Natural killer cell (primary cell): ENCODE measurements around the gene KMT5B. TPM values are rescaled to one million over a fixed set of nuclear protein-coding genes. Genes with fewer than 3 reads are reported as not detected.

ENCODE experiments used
- ATAC-seq, 3 donors: fragments of 150-1000 bp in 2 of 3; fragments of 200-7000 bp in 1 of 3; cut with Tn5 transposase; 1 replicate in 1 of 3; 2 replicates in 2 of 3; pipeline ENCODE4 v1.10.0; 2021; ENCODE audit warnings: mild to moderate bottlenecking in 2 of 3, moderate library complexity in 2 of 3
- DNase-seq, 2 donors: peaks; one replicate each; pipeline versions ENCODE4 v3.0.0 to v3.0.0-alpha.2; 2013 to 2021; ENCODE audit warnings: mixed read lengths in 1 of 2
- H3K27ac ChIP-seq: one replicate; pipeline ENCODE4 v1.5.1; 2013; ENCODE audit warnings: mild to moderate bottlenecking, low read length
- H3K27me3 ChIP-seq: one replicate; pipeline ENCODE4 v1.6.1; 2013; ENCODE audit warnings: low read length; ENCODE audit not compliant: control insufficient read depth, insufficient read depth
- H3K36me3 ChIP-seq: one replicate; pipeline ENCODE4 v1.6.1; 2013; ENCODE audit warnings: low read length; ENCODE audit not compliant: control insufficient read depth, insufficient read depth
- H3K4me1 ChIP-seq: one replicate; pipeline ENCODE4 v1.6.1; 2013; ENCODE audit warnings: low read length; ENCODE audit not compliant: control insufficient read depth, insufficient read depth
- H3K4me3 ChIP-seq: one replicate; pipeline ENCODE4 v1.5.1; 2013; ENCODE audit warnings: low read length
- H3K9me3 ChIP-seq: one replicate; pipeline ENCODE4 v1.6.1; 2013; ENCODE audit warnings: low read length; ENCODE audit not compliant: control insufficient read depth, insufficient read depth
- H3K27ac Mint-ChIP-seq, 2 donors: one replicate each; pipeline ENCODE4 v1.8.0; 2022; ENCODE audit warnings: mild to moderate bottlenecking in 2 of 2, mixed read lengths in 2 of 2, moderate library complexity in 1 of 2
- H3K27me3 Mint-ChIP-seq, 2 donors: one replicate each; pipeline ENCODE4 v1.8.0; 2022; ENCODE audit warnings: low read depth in 2 of 2, mixed read lengths in 2 of 2
- H3K36me3 Mint-ChIP-seq: one replicate; pipeline ENCODE4 v1.8.0; 2022; ENCODE audit warnings: mixed read lengths
- H3K4me1 Mint-ChIP-seq, 2 donors: one replicate each; pipeline ENCODE4 v1.8.0; 2022; ENCODE audit warnings: mixed read lengths in 2 of 2
- H3K4me3 Mint-ChIP-seq: one replicate; pipeline ENCODE4 v1.8.0; 2022; ENCODE audit warnings: mild to moderate bottlenecking, moderate library complexity, mixed read lengths
- H3K9me3 Mint-ChIP-seq, 2 donors: one replicate each; pipeline ENCODE4 v1.8.0; 2022; ENCODE audit warnings: mixed read lengths in 2 of 2
- CTCF ChIP-seq: fragments of 200-600 bp; IDR thresholded peaks from one replicate; pipeline ENCODE4 v1.8.0; 2022; ENCODE audit warnings: antibody characterized with exemption
- WGBS: methylation state at CpG from one replicate; pipeline ENCODE4 v1.1.7; 2013; ENCODE audit warnings: missing lambda C conversion rate; ENCODE audit not compliant: insufficient coverage; 5-methylcytosine and 5-hydroxymethylcytosine counted together
- intact Hi-C: fragments of 100-400 bp; cut with micrococcal nuclease; formaldehyde crosslinking; loops from one replicate; pipeline ENCODE4 v1.14.2; 2022
- total RNA-seq, 4 donors: library from RNA; stranded (reverse); fragments of 120-200 nt in 1 of 4; gene quantifications; one replicate each; pipeline versions ENCODE4 v1.2.3 to v1.2.4, GENCODE V29; 2013 to 2022

The KMT5B gene
- total RNA-seq, 3 donors from 2014 or later (not counting 1 experiment from before 2014, with no cell fraction given) = 45.0 to 60.1 (median 55.6) TPM

- peaks cover 56 to 72% of the 10 kb centered on the region in 2 donors for H3K4me1 Mint-ChIP-seq
- H3K9me3 ChIP-seq = no peaks in the 10 kb centered on the region
- H3K4me3 ChIP-seq = no peak overlapping the region
- no peak overlapping the region for H3K27ac ChIP-seq
- WGBS = 100% methylated on average over 3 of the region's 3 CpGs
- intact Hi-C loops = no loop called here
- no peak overlapping the region for H3K4me3 Mint-ChIP-seq
- DNase-seq (no peak), ATAC-seq (no peak)
- no peak for TF ChIP-seq CTCF
- no peaks in the 10 kb centered on the region for H3K27me3 ChIP-seq
- H3K27me3 Mint-ChIP-seq = no peaks in the 10 kb centered on the region
- no peak overlapping the region for H3K27ac Mint-ChIP-seq
- no peaks in the 10 kb centered on the region for H3K36me3 Mint-ChIP-seq
- H3K36me3 ChIP-seq = peaks cover 2% of the 10 kb centered on the region
- peaks cover 12% of the 10 kb centered on the region for H3K4me1 ChIP-seq
- no peaks in the 10 kb centered on the region for H3K9me3 Mint-ChIP-seq
Observed at GRCh38 chr11:68194675-68195294, 18.3 kb downstream of the KMT5B start.

GRCh38 chr11:68193018-68193417 is 20.1 kb downstream of the KMT5B start:
- ATAC-seq (no peak), DNase-seq (no peak)
- Histone ChIP-seq H3K27me3 (no peaks in the 10 kb centered on the region), H3K9me3 (no peaks in the 10 kb centered on the region), H3K4me1 (peaks cover 12% of the 10 kb centered on the region), H3K4me3 (no peak overlapping the region), H3K27ac (no peak overlapping the region), H3K36me3 (peaks cover 3% of the 10 kb centered on the region)
- peaks cover 48 to 56% of the 10 kb centered on the region in 2 donors for H3K4me1 Mint-ChIP-seq
- intact Hi-C loops = no loop called here
- H3K36me3 Mint-ChIP-seq = no peaks in the 10 kb centered on the region
- TF ChIP-seq CTCF = no peak
- WGBS = 62% methylated on average over 4 of the region's 5 CpGs
- H3K4me3 Mint-ChIP-seq = no peak overlapping the region
- no peaks in the 10 kb centered on the region for H3K9me3 Mint-ChIP-seq
- H3K27me3 Mint-ChIP-seq = no peaks in the 10 kb centered on the region
- H3K27ac Mint-ChIP-seq = peak overlapping the region; percentile 47 to 66

- H3K4me3 Mint-ChIP-seq = peak overlapping the region; percentile 42
- no peak overlapping the region for H3K4me3 ChIP-seq
- peak in 1 of 3 donors; percentile 30 for ATAC-seq
- peak overlapping the region; percentile 47 to 66 for H3K27ac Mint-ChIP-seq
- H3K27me3 Mint-ChIP-seq = no peaks in the 10 kb centered on the region
- DNase-seq = no peak
- no peaks in the 10 kb centered on the region for H3K9me3 Mint-ChIP-seq
- H3K27ac ChIP-seq = no peak overlapping the region
- peaks cover 7% of the 10 kb centered on the region for H3K36me3 ChIP-seq
- peaks cover 50 to 59% of the 10 kb centered on the region in 2 donors for H3K4me1 Mint-ChIP-seq
- WGBS = 91% methylated on average over 5 of the region's 5 CpGs
- intact Hi-C loops = no loop called here
- H3K9me3 ChIP-seq = no peaks in the 10 kb centered on the region
- H3K4me1 ChIP-seq = peaks cover 12% of the 10 kb centered on the region
- no peaks in the 10 kb centered on the region for H3K27me3 ChIP-seq
- H3K36me3 Mint-ChIP-seq = no peaks in the 10 kb centered on the region
- no peak for TF ChIP-seq CTCF
Observed at GRCh38 chr11:68191661-68192579, 21.2 kb downstream of the KMT5B start.
